HepG2 (cell line): ENCODE results near the gene PLRG1. TPM values are rescaled to one million over a fixed set of nuclear protein-coding genes. Genes with fewer than 3 reads are reported as not detected.

Experiments
- CEBPZ ChIP-seq: IDR thresholded peaks from 2 replicates; pipeline ENCODE4 v1.6.1; 2012; ENCODE audit warnings: low read length, improper control_type of control experiment
- ETS1 ChIP-seq: sonication (generic); formaldehyde crosslinking; IDR thresholded peaks from 2 replicates; pipeline ENCODE4 v1.4.0; 2020; ENCODE audit warnings: missing genetic modification reagents
- GLMP ChIP-seq: sonication (generic); formaldehyde crosslinking; IDR thresholded peaks from 2 replicates; pipeline ENCODE4 v1.9.0; 2021; ENCODE audit warnings: missing genetic modification reagents, mild to moderate bottlenecking, borderline replicate concordance
- MEIS1 ChIP-seq: sonication (generic); formaldehyde crosslinking; IDR thresholded peaks from 2 replicates; pipeline ENCODE4 v1.9.0; 2021; ENCODE audit warnings: mild to moderate bottlenecking, missing genetic modification reagents, moderate library complexity, borderline replicate concordance
- MTF2 ChIP-seq: sonication (generic); formaldehyde crosslinking; IDR thresholded peaks from 2 replicates; pipeline ENCODE4 v1.5.0; 2020; ENCODE audit warnings: missing genetic modification reagents, borderline replicate concordance
- POGK ChIP-seq: sonication (generic); formaldehyde crosslinking; conservative IDR thresholded peaks from 2 replicates; pipeline ENCODE4 v1.8.0; 2022; ENCODE audit warnings: mild to moderate bottlenecking, moderate library complexity, missing genetic modification reagents
- POGZ ChIP-seq: sonication (generic); formaldehyde crosslinking; IDR thresholded peaks from 2 replicates; pipeline ENCODE4 v1.4.0; 2020; ENCODE audit warnings: mild to moderate bottlenecking, missing genetic modification reagents
- RARG ChIP-seq: sonication (generic); formaldehyde crosslinking; IDR thresholded peaks from 2 replicates; pipeline ENCODE4 v1.4.0; 2020; ENCODE audit warnings: low read depth, mild to moderate bottlenecking, missing genetic modification reagents
- REST ChIP-seq, 2 experiments: IDR thresholded peaks; 2 replicates each; pipeline ENCODE4 v1.6.1; 2011 to 2012; ENCODE audit warnings: low read length in 2 of 2, borderline replicate concordance in 1 of 2, low read depth in 1 of 2, mild to moderate bottlenecking in 1 of 2, moderate library complexity in 1 of 2
- RNF2 ChIP-seq: fragments of 450-650 bp; conservative IDR thresholded peaks from 2 replicates; pipeline ENCODE4 v1.6.1; 2016; ENCODE audit warnings: low read depth
- TBP ChIP-seq: sonication (generic); formaldehyde crosslinking; IDR thresholded peaks from 2 replicates; pipeline ENCODE4 v1.5.0; 2020; ENCODE audit warnings: missing genetic modification reagents
- ZEB1 ChIP-seq: IDR thresholded peaks from 2 replicates; pipeline ENCODE4 v1.6.1; 2012; ENCODE audit warnings: mild to moderate bottlenecking, low read depth, inconsistent platforms; ENCODE audit not compliant: insufficient replicate concordance
- ZNF674 ChIP-seq: sonication (generic); formaldehyde crosslinking; IDR thresholded peaks from 2 replicates; pipeline ENCODE4 v1.5.0; 2020; ENCODE audit warnings: low read depth, mild to moderate bottlenecking, missing genetic modification reagents
- ZSCAN12 ChIP-seq: sonication (generic); formaldehyde crosslinking; IDR thresholded peaks from 2 replicates; pipeline ENCODE4 v1.9.0; 2021; ENCODE audit warnings: mild to moderate bottlenecking, missing genetic modification reagents
- ZSCAN25 ChIP-seq: sonication (generic); formaldehyde crosslinking; IDR thresholded peaks from 2 replicates; pipeline ENCODE4 v1.8.0; 2022; ENCODE audit warnings: mild to moderate bottlenecking, missing genetic modification reagents
- polyA plus RNA-seq, 8 experiments: library from polyadenylated mRNA; depleted of rRNA in 3 of 8; stranded (reverse) in 7 of 8; unstranded in 1 of 8; fragments of >200 nt; fragmentation: Illumina TruSeq in 4 of 8; extraction: Trizol in 4 of 8; gene quantifications; 2 replicates each; pipeline versions ENCODE4 v1.2.1 to v1.2.3, GENCODE V29; 2011 to 2016; ENCODE audit warnings: low read depth in 4 of 8, missing spikeins in 1 of 8, mixed read lengths in 1 of 8; ENCODE audit not compliant: insufficient read depth in 1 of 8
- total RNA-seq, 5 experiments: library from RNA; depleted of rRNA; stranded (reverse); fragments of >200 nt; fragmentation: Illumina TruSeq; extraction: Trizol; gene quantifications; 2 replicates each; pipeline ENCODE4 v1.2.3, GENCODE V29; 2016; ENCODE audit warnings: low read depth in 1 of 5

The PLRG1 gene
- total and polyA plus RNA-seq, 2 of the 13 experiments (the other 11 are each of a cell fraction or from before 2014, with no cell fraction given) = 77.3 to 110 TPM

GRCh38 chr4:154559494-154560418, 9.6 kb upstream of the PLRG1 start (continued):
- TF ChIP-seq REST (IDR thresholded peaks at IDR 0.05; ENCODE audit: borderline replicate concordance in 1 of 2, low read depth in 1 of 2, low read length in 2 of 2) (peak in 1 of 2 experiments; percentile 60; a peak in 1 of 4 replicates), MEIS1 (CRISPR knock-in tag) (peak; percentile 43; the same call in 1 of the 2 replicates), GLMP (CRISPR knock-in tag) (no peak), TBP (no peak), MTF2 (no peak), ETS1 (CRISPR knock-in tag) (no peak), POGZ (peak; percentile 49; the same call in 1 of the 2 replicates), RNF2 (no peak), ZNF674 (no peak), POGK (CRISPR knock-in tag) (0 out of 2 replicates have a peak, but pooled peaks have one; percentile 26), RARG (CRISPR knock-in tag) (no peak), CEBPZ (no peak), ZSCAN25 (CRISPR knock-in tag) (no peak), ZEB1 (peak; percentile 24), ZSCAN12 (CRISPR knock-in tag) (no peak)
